Activated T-cell treated with anti-CD3 and anti-CD28 coated beads, Interleukin-2, amount 50 U/mL, for 4 hours (primary cell): ENCODE measurements around the gene TACSTD2. TPM values are rescaled to one million over a fixed set of nuclear protein-coding genes. Genes with fewer than 3 reads are reported as not detected.

Source experiments
- ATAC-seq, 2 donors: fragments of 200-7000 bp; cut with Tn5 transposase; one replicate each; pipeline ENCODE4 v1.10.0; 2021
- DNase-seq: peaks from one replicate; pipeline ENCODE4 v3.0.0-alpha.2; 2020
- H3K27me3 Mint-ChIP-seq: one replicate; pipeline ENCODE4 v1.8.0; 2021; ENCODE audit warnings: low read depth, mixed read lengths
- H3K36me3 Mint-ChIP-seq: one replicate; pipeline ENCODE4 v1.8.0; 2022; ENCODE audit warnings: mixed read lengths; ENCODE audit not compliant: insufficient read depth
- H3K4me1 Mint-ChIP-seq: one replicate; pipeline ENCODE4 v1.8.0; 2021; ENCODE audit warnings: low read depth, mixed read lengths
- H3K4me3 Mint-ChIP-seq: one replicate; pipeline ENCODE4 v1.8.0; 2021; ENCODE audit warnings: mild to moderate bottlenecking, moderate library complexity, mixed read lengths
- H3K9me3 Mint-ChIP-seq: one replicate; pipeline ENCODE4 v1.8.0; 2021; ENCODE audit warnings: mixed read lengths
- total RNA-seq, 3 donors: library from RNA; stranded (reverse); gene quantifications; one replicate each; pipeline ENCODE4 v1.2.1, GENCODE V29; 2021

Gene TACSTD2
- total RNA-seq, 3 donors from 2014 or later: 0.08 to 0.11 TPM; not detected in 1

DNA sequence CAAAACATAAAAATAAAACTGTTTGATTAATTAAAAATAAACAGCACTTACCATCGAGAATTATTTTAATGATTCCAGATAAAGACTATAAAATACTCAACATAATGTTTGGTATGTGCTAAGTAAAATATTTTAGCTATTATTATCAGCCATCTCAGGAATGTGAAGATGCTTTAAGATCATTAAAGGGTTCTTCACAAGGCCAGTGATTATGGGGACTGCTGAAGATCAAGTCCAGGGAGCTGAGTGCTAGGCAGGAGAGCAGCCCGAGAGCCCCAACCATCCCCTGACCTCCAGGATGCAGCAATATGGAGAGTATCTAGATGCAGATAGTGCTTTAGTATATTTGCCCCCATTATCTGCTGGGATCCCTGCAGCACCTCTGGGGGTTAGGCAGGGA lies 4.6 kb upstream of the TACSTD2 start:
- peaks cover 51% of the 10 kb centered on the region for H3K27me3 Mint-ChIP-seq
- no peaks in the 10 kb centered on the region for H3K36me3 Mint-ChIP-seq

GRCh38 chr1:58580186-58580585 lies 3.1 kb upstream of the TACSTD2 start:
- Mint-ChIP-seq H3K36me3 (no peaks in the 10 kb centered on the region), H3K9me3 (no peaks in the 10 kb centered on the region), H3K4me3 (no peak overlapping the region), H3K4me1 (peaks cover 21% of the 10 kb centered on the region), H3K27me3 (peaks cover 60% of the 10 kb centered on the region)
- ATAC-seq: no peak
- DNase-seq: no peak

More for the DNA sequence above, 4.6 kb upstream of the TACSTD2 start:
- ATAC-seq: no peak
- Mint-ChIP-seq H3K9me3 (no peaks in the 10 kb centered on the region), H3K4me3 (no peak overlapping the region), H3K4me1 (peaks cover 11% of the 10 kb centered on the region)
- no peak for DNase-seq

DNA sequence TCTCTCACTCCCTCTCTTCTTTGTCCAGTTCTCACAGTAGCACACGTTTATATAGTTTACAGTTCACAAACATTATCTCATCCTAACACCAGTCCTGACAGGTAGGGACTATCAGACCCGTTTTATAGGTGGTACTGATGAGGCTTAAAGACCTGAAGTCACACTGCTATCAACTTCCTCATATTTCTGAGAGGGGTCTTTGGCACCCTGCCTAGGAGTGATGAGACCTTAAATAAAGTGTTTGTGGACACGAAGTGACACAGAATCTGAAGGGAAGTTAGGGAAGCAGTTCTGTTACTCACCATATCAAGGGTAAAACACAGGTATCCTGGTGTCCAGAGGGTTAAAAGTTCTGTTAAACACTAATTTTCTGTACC lies 590 bp upstream of the TACSTD2 start:
- peaks cover 31% of the 10 kb centered on the region for H3K4me1 Mint-ChIP-seq
- H3K27me3 Mint-ChIP-seq: peaks cover 61% of the 10 kb centered on the region
- DNase-seq: no peak
- H3K4me3 Mint-ChIP-seq: no peak overlapping the region
- H3K9me3 Mint-ChIP-seq: no peaks in the 10 kb centered on the region
- no peaks in the 10 kb centered on the region for H3K36me3 Mint-ChIP-seq
- ATAC-seq: no peak

DNA sequence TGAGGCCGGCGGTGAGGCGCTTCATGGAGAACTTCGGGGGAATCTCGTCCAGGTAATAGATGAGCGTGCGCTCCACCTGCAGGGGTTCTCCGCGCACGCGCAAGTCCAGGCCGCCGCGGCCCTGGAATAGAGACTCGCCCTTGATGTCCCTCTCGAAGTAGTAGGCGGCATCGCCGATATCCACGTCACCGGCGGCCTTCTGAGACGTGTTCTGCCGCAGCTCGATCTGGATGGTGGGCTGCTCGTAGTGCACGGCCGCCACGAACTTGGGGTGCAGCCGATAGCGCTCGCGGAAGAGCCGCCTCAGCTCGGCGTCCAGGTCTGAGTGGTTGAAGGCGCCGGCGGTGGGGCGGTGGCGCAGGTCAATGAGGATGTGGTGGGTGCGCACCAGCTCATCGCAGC lies 726 bp downstream of the TACSTD2 start:
- no peak for DNase-seq
- Mint-ChIP-seq H3K4me1 (peaks cover 31% of the 10 kb centered on the region), H3K36me3 (no peaks in the 10 kb centered on the region), H3K27me3 (peaks cover 70% of the 10 kb centered on the region), H3K4me3 (peak overlapping the region; percentile 66), H3K9me3 (no peaks in the 10 kb centered on the region)
- peak; percentile 17 to 22 for ATAC-seq

GRCh38 chr1:58575551-58576324 lies 1.3 kb downstream of the TACSTD2 start:
- Mint-ChIP-seq H3K4me3 (peak overlapping the region; percentile 66), H3K36me3 (no peaks in the 10 kb centered on the region), H3K4me1 (peaks cover 31% of the 10 kb centered on the region), H3K27me3 (peaks cover 68% of the 10 kb centered on the region), H3K9me3 (no peaks in the 10 kb centered on the region)
- ATAC-seq (no peak), DNase-seq (no peak)

DNA sequence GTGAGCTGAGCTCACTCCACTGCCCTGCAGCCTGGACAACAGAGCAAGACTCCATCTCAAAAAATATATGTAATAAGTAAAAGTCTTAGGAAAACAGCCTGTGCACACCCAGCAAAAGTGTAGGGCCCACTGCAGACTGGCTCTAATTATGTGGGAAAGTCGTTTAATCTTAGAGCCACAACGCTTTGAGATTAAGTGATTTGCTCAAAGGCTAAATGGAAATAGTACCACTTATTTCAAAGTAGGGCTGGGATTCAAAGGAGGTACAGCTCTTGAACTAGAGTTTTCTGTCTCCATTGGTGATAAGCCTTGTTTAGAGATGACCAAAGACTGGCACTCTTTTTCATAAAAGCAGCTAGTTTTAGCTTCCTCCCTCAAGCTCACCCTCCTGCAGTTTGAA lies 2.2 kb downstream of the TACSTD2 start:
- Mint-ChIP-seq H3K4me3 (no peak overlapping the region), H3K36me3 (no peaks in the 10 kb centered on the region), H3K4me1 (peaks cover 31% of the 10 kb centered on the region), H3K9me3 (no peaks in the 10 kb centered on the region), H3K27me3 (peaks cover 68% of the 10 kb centered on the region)
- ATAC-seq (no peak), DNase-seq (no peak)

DNA sequence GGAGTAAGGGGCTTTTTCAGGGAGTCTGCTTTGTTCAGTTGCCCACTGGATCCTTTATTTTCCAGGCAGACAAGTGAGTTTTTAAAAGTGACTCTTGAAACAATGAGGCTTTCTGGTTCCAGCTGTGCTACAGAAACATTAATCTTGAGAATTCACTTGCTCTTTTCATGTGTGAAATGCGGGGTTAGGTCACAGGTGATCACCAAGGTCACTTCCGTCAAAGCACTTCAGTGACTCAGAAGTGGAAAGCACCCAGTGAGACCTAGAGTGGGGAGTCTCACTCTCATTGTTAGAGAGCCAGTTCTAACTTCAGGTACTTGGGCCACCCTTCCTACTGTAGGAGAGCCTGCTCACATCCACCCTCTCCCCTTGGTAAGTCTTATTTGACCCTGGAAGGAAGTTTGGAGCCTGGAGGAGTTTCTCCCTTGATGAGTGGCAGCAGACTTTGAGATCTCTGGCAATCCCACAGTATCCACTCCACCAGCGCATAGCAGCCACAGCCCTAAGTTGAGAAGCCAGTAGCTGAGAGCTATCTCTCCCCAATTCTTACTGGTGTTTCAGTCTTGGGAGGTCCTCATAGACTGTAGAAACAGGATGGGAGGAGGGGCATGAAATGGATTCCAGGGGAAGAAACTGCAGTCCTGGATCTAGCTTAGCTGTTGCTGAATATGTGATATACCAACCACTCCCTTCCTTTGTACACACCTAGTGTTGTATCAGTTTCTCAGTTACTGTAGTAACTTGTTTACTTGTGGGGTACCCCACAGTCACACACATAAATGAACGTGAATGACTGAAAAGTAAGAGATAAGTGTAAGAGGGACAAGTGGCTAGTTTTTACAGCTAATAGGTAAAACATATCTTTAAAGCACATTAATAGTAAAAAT lies 3.1 kb downstream of the TACSTD2 start:
- Mint-ChIP-seq H3K27me3 (peaks cover 65% of the 10 kb centered on the region), H3K36me3 (no peaks in the 10 kb centered on the region), H3K9me3 (no peaks in the 10 kb centered on the region), H3K4me3 (no peak overlapping the region), H3K4me1 (peaks cover 31% of the 10 kb centered on the region)
- ATAC-seq (peak; percentile 90 to 92), DNase-seq (no peak)

DNA sequence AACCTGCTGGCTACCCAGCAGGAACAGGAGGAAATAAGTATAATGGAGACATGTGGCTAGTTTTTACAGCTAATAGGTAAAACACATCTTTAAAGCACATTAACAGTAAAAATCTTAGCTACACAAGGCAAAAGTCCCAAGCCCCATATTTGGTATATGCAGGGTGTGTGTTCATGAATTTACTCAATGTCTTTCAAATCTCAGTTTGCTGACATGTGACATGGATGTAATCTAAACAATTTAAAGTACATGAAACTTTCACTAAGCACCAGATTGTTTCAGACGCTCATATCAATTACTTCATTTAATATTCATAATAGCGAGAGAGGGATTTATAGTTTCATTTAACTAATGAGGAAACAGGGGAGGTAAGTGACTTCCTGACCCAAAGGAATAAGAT lies 3.9 kb downstream of the TACSTD2 start:
- Mint-ChIP-seq H3K9me3 (no peaks in the 10 kb centered on the region), H3K4me1 (peaks cover 31% of the 10 kb centered on the region), H3K27me3 (peaks cover 67% of the 10 kb centered on the region), H3K4me3 (no peak overlapping the region), H3K36me3 (no peaks in the 10 kb centered on the region)
- ATAC-seq: no peak
- DNase-seq: no peak

DNA sequence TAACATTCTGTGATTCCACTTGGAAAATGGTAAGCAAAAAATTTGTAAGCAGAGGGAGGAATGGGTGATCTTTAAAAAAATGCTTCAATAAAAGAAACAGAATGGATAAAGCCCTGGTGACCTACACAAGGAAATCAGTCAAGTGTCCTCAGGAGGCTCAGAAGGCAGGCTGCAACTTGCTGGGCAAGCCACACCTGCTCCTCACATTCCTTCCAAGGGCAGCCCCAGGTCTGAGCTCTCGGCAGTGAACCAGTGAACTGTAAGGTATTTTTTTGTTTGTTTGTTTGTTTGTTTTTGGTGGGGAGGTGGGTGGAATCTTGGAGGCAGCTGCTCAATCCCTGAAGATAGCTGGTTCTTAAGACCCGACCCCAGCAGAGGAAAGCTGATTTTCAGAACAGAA lies 4.4 kb downstream of the TACSTD2 start:
- Mint-ChIP-seq H3K36me3 (no peaks in the 10 kb centered on the region), H3K27me3 (peaks cover 63% of the 10 kb centered on the region), H3K4me1 (peaks cover 29% of the 10 kb centered on the region), H3K4me3 (no peak overlapping the region), H3K9me3 (no peaks in the 10 kb centered on the region)
- ATAC-seq: no peak
- no peak for DNase-seq

GRCh38 chr1:58571616-58572015 lies 5.4 kb downstream of the TACSTD2 start:
- no peak for DNase-seq
- Mint-ChIP-seq H3K4me1 (peaks cover 24% of the 10 kb centered on the region), H3K27me3 (peaks cover 59% of the 10 kb centered on the region)

GRCh38 chr1:58570817-58571216 lies 6.2 kb downstream of the TACSTD2 start:
- no peaks in the 10 kb centered on the region for H3K36me3 Mint-ChIP-seq
- H3K9me3 Mint-ChIP-seq: no peaks in the 10 kb centered on the region
- H3K27me3 Mint-ChIP-seq: peaks cover 51% of the 10 kb centered on the region
- H3K4me3 Mint-ChIP-seq: no peak overlapping the region
- H3K4me1 Mint-ChIP-seq: peaks cover 18% of the 10 kb centered on the region
- DNase-seq (no peak), ATAC-seq (no peak)

More at GRCh38 chr1:58571616-58572015, 5.4 kb downstream of the TACSTD2 start:
- Mint-ChIP-seq H3K4me3 (no peak overlapping the region), H3K9me3 (no peaks in the 10 kb centered on the region), H3K36me3 (no peaks in the 10 kb centered on the region)
- no peak for ATAC-seq

- no peak for ATAC-seq
- peaks cover 44% of the 10 kb centered on the region for H3K27me3 Mint-ChIP-seq
- H3K36me3 Mint-ChIP-seq: no peaks in the 10 kb centered on the region
Observed at GRCh38 chr1:58570094-58570493, 7.0 kb downstream of the TACSTD2 start.

DNA sequence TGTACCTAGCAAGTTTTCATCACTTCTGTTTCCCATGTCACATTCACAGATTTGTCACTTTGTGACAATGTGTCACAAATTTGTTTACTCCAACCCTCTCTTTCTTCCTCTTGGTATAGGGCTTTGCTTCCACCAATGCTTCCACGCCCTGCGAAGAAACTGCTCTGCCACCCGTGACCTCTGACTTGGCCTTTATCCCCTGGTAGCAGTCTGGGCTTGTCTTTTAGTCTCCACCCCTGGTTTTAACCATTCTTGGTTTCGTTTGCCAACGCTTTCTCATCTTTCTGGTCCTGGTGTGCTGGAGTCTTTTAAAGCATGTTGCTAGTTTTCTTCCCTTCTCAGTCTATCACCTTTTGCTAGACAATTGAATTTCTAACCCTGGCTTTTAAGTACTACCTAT lies 8.1 kb downstream of the TACSTD2 start:
- peaks cover 11% of the 10 kb centered on the region for H3K4me1 Mint-ChIP-seq
- peaks cover 38% of the 10 kb centered on the region for H3K27me3 Mint-ChIP-seq
- no peaks in the 10 kb centered on the region for H3K9me3 Mint-ChIP-seq
- no peak overlapping the region for H3K4me3 Mint-ChIP-seq
- no peaks in the 10 kb centered on the region for H3K36me3 Mint-ChIP-seq
- DNase-seq (no peak), ATAC-seq (no peak)

More at GRCh38 chr1:58570094-58570493, 7.0 kb downstream of the TACSTD2 start:
- Mint-ChIP-seq H3K4me1 (peaks cover 15% of the 10 kb centered on the region), H3K9me3 (no peaks in the 10 kb centered on the region), H3K4me3 (no peak overlapping the region)
- DNase-seq: no peak

DNA sequence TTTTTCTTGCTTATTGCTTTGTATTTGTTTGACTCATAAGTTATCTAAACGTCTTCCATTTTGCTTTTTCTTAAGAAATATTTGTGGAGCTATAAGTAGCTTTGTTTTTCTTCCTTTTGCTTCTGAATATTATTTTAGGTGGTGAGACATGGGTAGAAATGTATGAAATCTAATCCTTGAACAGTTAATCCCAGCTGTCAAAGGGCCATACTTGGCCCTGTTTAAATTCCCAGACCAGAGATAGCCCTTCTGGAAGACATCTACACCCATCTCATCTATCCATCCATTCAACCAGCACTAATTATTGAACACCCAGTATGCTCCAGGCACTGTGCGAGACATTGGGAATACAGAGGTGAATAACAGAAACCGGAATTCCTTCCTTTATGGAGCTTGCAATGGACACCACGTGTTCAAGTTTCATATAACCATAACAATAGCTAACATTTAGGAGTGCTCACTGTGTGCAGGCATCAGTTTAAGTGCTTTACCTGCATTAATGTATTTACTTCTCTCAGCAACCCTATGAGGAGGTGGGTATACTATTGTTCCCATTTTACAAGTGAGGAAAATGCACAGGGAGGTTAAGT lies 8.7 kb downstream of the TACSTD2 start:
- Mint-ChIP-seq H3K4me3 (no peak overlapping the region), H3K27me3 (peaks cover 35% of the 10 kb centered on the region), H3K36me3 (no peaks in the 10 kb centered on the region), H3K9me3 (no peaks in the 10 kb centered on the region), H3K4me1 (peaks cover 5% of the 10 kb centered on the region)
- DNase-seq (no peak), ATAC-seq (no peak)
